Tibial nerve (tissue), 4 donors: ENCODE measurements around the gene SNAI1. TPM values are rescaled to one million over a fixed set of nuclear protein-coding genes. Genes with fewer than 3 reads are reported as not detected.
A peak's percentile ranks its signal among the peaks of the same experiment; 100 is the strongest.

Source experiments
- DNase-seq, 2 donors: peaks; one replicate each; pipeline ENCODE4 v3.0.0-alpha.2; 2019; ENCODE audit warnings: low spot score in 2 of 2
- H3K27ac ChIP-seq, 4 donors: fragments of 200-600 bp; sonication (generic) in 3 of 4; one replicate each; pipeline ENCODE4 v1.5.1; 2017 to 2019; ENCODE audit warnings: mild to moderate bottlenecking in 1 of 4
- H3K27me3 ChIP-seq, 2 donors: fragments of 200-600 bp; sonication (generic) in 1 of 2; one replicate each; pipeline versions ENCODE4 v1.5.1 to v1.6.0; 2017 to 2019
- H3K36me3 ChIP-seq, 3 donors: fragments of 200-600 bp; sonication (generic); one replicate each; pipeline ENCODE4 v1.5.1; 2018 to 2019
- H3K4me1 ChIP-seq, 4 donors: fragments of 200-600 bp; sonication (generic) in 3 of 4; one replicate each; pipeline ENCODE4 v1.5.1; 2017 to 2019
- H3K4me3 ChIP-seq, 4 donors: fragments of 200-600 bp; sonication (generic) in 3 of 4; one replicate each; pipeline ENCODE4 v1.5.1; 2017 to 2019; ENCODE audit warnings: mild to moderate bottlenecking in 1 of 4, moderate library complexity in 1 of 4
- H3K9me3 ChIP-seq, 4 donors: fragments of 200-600 bp; sonication (generic) in 3 of 4; one replicate each; pipeline ENCODE4 v1.5.1; 2017 to 2019
- EP300 ChIP-seq, 2 donors: sonication (generic); formaldehyde crosslinking; IDR thresholded peaks; one replicate each; pipeline ENCODE4 v1.6.1; 2017; ENCODE audit warnings: antibody characterized with exemption in 2 of 2, mild to moderate bottlenecking in 1 of 2
- POLR2A ChIP-seq, 2 donors: fragments of 450-650 bp; IDR thresholded peaks; one replicate each; pipeline ENCODE4 v1.6.1; 2017; ENCODE audit warnings: antibody characterized with exemption in 2 of 2, mild to moderate bottlenecking in 2 of 2, moderate library complexity in 2 of 2
- WGBS, 2 donors: methylation state at CpG; one replicate each; pipeline ENCODE4 v1.1.5; 2018; 5-methylcytosine and 5-hydroxymethylcytosine counted together
- total RNA-seq, 4 donors: library from RNA; depleted of rRNA; stranded (reverse); fragments of >200 nt; gene quantifications; one replicate each; pipeline ENCODE4 v1.1.0, GENCODE V29; 2016
- TF ChIP-seq, protein P1 (sequence below), 5 experiments: fragments of 200-600 bp in 3 of 5; fragments of 450-650 bp in 2 of 5; sonication (generic) in 3 of 5; IDR thresholded peaks; one replicate each; pipeline ENCODE4 v1.5.1; 2016 to 2019; ENCODE audit warnings: antibody characterized with exemption in 5 of 5, mild to moderate bottlenecking in 3 of 5, moderate library complexity in 2 of 5

The SNAI1 gene
- total RNA-seq, 4 donors from 2014 or later, result 4.2 to 14.4 (median 6.0) TPM

- Histone ChIP-seq H3K27ac (peak overlapping the region in 3 of 4 donors; percentile 41 to 95 (median 87)), H3K27me3 (no peaks in the 10 kb centered on the region), H3K4me1 (peaks cover 0 to 87% (median 52%) of the 10 kb centered on the region in 4 donors), H3K4me3 (peak overlapping the region in 1 of 4 donors; percentile 57), H3K36me3 (peaks cover 0 to 10% (median 0%) of the 10 kb centered on the region in 3 donors), H3K9me3 (no peaks in the 10 kb centered on the region)
- no peak for TF ChIP-seq POLR2A (IDR thresholded peaks at IDR 0.05)
- TF ChIP-seq, protein P1, sequence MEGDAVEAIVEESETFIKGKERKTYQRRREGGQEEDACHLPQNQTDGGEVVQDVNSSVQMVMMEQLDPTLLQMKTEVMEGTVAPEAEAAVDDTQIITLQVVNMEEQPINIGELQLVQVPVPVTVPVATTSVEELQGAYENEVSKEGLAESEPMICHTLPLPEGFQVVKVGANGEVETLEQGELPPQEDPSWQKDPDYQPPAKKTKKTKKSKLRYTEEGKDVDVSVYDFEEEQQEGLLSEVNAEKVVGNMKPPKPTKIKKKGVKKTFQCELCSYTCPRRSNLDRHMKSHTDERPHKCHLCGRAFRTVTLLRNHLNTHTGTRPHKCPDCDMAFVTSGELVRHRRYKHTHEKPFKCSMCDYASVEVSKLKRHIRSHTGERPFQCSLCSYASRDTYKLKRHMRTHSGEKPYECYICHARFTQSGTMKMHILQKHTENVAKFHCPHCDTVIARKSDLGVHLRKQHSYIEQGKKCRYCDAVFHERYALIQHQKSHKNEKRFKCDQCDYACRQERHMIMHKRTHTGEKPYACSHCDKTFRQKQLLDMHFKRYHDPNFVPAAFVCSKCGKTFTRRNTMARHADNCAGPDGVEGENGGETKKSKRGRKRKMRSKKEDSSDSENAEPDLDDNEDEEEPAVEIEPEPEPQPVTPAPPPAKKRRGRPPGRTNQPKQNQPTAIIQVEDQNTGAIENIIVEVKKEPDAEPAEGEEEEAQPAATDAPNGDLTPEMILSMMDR (IDR thresholded peaks at IDR 0.05), result no peak
- DNase-seq, result no peak
- WGBS, 2 donors, result 77 to 80% methylated on average over 11 to 12 of the region's 15 CpGs
Measured at GRCh38 chr20:49987015-49987867, 4.5 kb downstream of the SNAI1 start.

GRCh38 chr20:49987868-49988690, 5.3 kb downstream of the SNAI1 start:
- Histone ChIP-seq H3K36me3 (peaks cover 0 to 10% (median 0%) of the 10 kb centered on the region in 3 donors), H3K27me3 (no peaks in the 10 kb centered on the region), H3K4me3 (no peak overlapping the region), H3K4me1 (peaks cover 0 to 79% (median 51%) of the 10 kb centered on the region in 4 donors), H3K9me3 (no peaks in the 10 kb centered on the region), H3K27ac (peak overlapping the region; percentile 19 to 95 (median 82))
- 73 to 75% methylated on average over 15 to 17 of the region's 18 CpGs for WGBS, 2 donors
- no peak for TF ChIP-seq EP300 (IDR thresholded peaks at IDR 0.05)
- TF ChIP-seq, protein P1 (IDR thresholded peaks at IDR 0.05), result no peak
- TF ChIP-seq POLR2A (IDR thresholded peaks at IDR 0.05), result no peak
- no peak for DNase-seq

DNA sequence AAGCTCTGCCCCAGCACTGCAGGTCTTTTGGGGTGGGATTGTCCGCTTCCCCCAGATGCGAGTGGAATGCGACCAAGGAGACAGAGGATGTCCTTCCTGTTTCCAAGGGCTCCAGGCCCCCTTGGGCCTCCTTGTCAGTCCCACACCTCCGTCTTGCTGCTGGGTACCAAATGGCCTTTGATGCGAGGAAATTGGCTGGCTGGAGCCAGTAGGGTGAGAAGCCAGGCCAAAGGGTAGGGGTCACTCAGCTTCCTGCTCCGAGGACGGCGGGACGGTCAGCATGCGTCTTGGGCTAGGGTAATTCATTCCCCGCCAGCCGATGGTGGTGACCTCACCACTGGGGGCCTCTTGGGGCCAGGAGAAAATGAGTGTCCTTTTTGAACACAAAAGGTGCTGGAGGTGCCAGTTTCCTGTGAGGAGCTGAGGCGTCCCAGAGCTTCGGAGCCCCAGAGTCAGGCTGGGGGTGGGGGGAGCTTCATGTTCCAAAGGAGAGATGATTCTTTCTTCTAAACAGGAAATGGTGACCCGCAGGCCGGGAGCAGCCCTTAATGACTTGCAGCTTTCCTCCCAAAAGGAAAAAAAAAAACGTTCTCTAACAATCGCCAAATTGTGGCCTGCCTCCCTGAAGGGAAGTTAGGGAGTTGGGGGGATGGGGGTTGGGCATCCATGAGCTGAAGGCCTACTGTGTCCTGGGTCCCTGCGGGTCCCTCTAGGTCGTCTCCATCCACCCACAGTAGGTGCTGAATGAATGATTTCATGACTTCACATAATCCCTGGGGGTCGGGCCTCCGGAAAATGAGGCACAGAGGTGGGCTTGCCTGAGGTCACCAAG, 6.7 kb downstream of the SNAI1 start:
- Histone ChIP-seq H3K4me3 (no peak overlapping the region), H3K4me1 (peaks cover 0 to 74% (median 51%) of the 10 kb centered on the region in 4 donors), H3K9me3 (no peaks in the 10 kb centered on the region), H3K27me3 (no peaks in the 10 kb centered on the region), H3K36me3 (peaks cover 0 to 10% (median 0%) of the 10 kb centered on the region in 3 donors), H3K27ac (peak overlapping the region; percentile 37 to 95 (median 82))
- peak; percentile 72 to 80 for DNase-seq
- 11 to 13% methylated on average over 20 to 22 of the region's 22 CpGs for WGBS, 2 donors
- TF ChIP-seq, protein P1 (IDR thresholded peaks at IDR 0.05), result no peak
- TF ChIP-seq EP300 (IDR thresholded peaks at IDR 0.05), result peak in 1 of 2 donors; percentile 49

DNA sequence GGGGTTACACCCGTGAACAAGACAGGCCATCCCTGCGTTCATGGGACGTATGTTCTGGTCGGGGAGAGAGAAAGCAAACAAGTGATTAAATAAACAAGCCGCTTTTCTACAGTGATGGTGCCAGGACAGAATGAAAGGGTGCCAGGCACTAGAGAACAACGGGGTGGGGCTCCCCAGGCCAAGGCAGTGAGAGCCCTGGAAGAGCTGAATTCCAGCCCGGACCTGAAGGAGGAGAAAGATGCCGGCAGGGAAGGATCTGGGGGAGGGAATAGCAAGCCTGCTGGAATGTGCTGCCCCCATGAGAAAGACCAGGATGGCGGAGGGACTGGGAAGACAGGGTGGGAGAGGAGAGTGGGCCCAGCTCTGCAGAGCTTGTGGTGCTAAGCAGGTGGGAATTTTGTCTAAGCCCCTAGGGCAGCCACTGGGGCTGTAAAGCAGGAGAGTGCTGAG, 7.5 kb downstream of the SNAI1 start:
- Histone ChIP-seq H3K4me3 (no peak overlapping the region), H3K27me3 (no peaks in the 10 kb centered on the region), H3K27ac (peak overlapping the region; percentile 37 to 95 (median 82)), H3K9me3 (no peaks in the 10 kb centered on the region), H3K36me3 (peaks cover 0 to 10% (median 0%) of the 10 kb centered on the region in 3 donors), H3K4me1 (peaks cover 0 to 66% (median 48%) of the 10 kb centered on the region in 4 donors)
- WGBS, 2 donors, result 14 to 22% methylated on average over 9 of the region's 9 CpGs
- TF ChIP-seq, protein P1 (IDR thresholded peaks at IDR 0.05), result no peak
- TF ChIP-seq EP300 (IDR thresholded peaks at IDR 0.05) (no peak), POLR2A (IDR thresholded peaks at IDR 0.05) (no peak)
- no peak for DNase-seq
